Caco-2 (cell line): ENCODE results near the gene SBF2. TPM values are rescaled to one million over a fixed set of nuclear protein-coding genes. Genes with fewer than 3 reads are reported as not detected.
"Not testable (repeated sequence)": the region's sequence is repeated elsewhere in the genome, so short reads cannot be mapped to it uniquely, and the experiment has no call there.

ENCODE experiments used
- BruUV-seq: library from RNA; stranded (reverse); fragments of 400-500 nt; replicated peaks from 2 replicates; lab custom pipeline; 2021; lab: Mats Ljungman, UMichigan
- CTCF ChIA-PET: fragments of 300-600 bp; sonication (Branson Sonifier 250); formaldehyde crosslinking; loops from one replicate; lab custom pipeline; 2022; ENCODE audit warnings: antibody characterized with exemption; lab: Charles Lee
- POLR2A ChIA-PET: fragments of 300-600 bp; sonication (Branson Sonifier 250); formaldehyde crosslinking; loops from one replicate; lab custom pipeline; 2022; ENCODE audit warnings: antibody characterized with exemption; lab: Charles Lee
- DNase-seq, 2 experiments: peaks; one replicate each; pipeline versions ENCODE4 v3.0.0 to v3.0.0-alpha.2; 2020 to 2022
- H3K27me3 ChIP-seq: replicated peaks from 2 replicates; pipeline ENCODE4 v1.6.0; 2011; ENCODE audit warnings: low read length; ENCODE audit not compliant: control insufficient read depth, insufficient read depth
- H3K36me3 ChIP-seq: 2 replicates; pipeline ENCODE4 v1.5.1; 2011; ENCODE audit warnings: low read length; ENCODE audit not compliant: control insufficient read depth, insufficient read depth
- H3K4me1 ChIP-seq: fragments of 250-450 bp; sonication (Bioruptor Pico); 2 replicates; pipeline ENCODE4 v1.5.1; 2020; ENCODE audit warnings: mild to moderate bottlenecking
- H3K4me3 ChIP-seq: 2 replicates; pipeline ENCODE4 v1.5.1; 2011; ENCODE audit warnings: low read depth, mild to moderate bottlenecking, control low read depth, low read length
- H3K9me3 ChIP-seq: fragments of 250-450 bp; sonication (Bioruptor Pico); 2 replicates; pipeline ENCODE4 v1.5.1; 2020; ENCODE audit warnings: mild to moderate bottlenecking, moderate library complexity
- H3K27ac Mint-ChIP-seq: one replicate; pipeline ENCODE4 v1.8.0; 2022; ENCODE audit warnings: mixed read lengths; ENCODE audit not compliant: unreplicated experiment
- H3K27me3 Mint-ChIP-seq: one replicate; pipeline ENCODE4 v1.8.0; 2022; ENCODE audit warnings: mixed read lengths; ENCODE audit not compliant: insufficient read depth, unreplicated experiment
- H3K36me3 Mint-ChIP-seq: one replicate; pipeline ENCODE4 v1.8.0; 2022; ENCODE audit warnings: mild to moderate bottlenecking, mixed read lengths; ENCODE audit not compliant: insufficient read depth, unreplicated experiment
- H3K4me1 Mint-ChIP-seq: one replicate; pipeline ENCODE4 v1.8.0; 2022; ENCODE audit warnings: low read depth, mixed read lengths; ENCODE audit not compliant: unreplicated experiment
- H3K4me3 Mint-ChIP-seq: one replicate; pipeline ENCODE4 v1.8.0; 2022; ENCODE audit warnings: mild to moderate bottlenecking, moderate library complexity, mixed read lengths; ENCODE audit not compliant: unreplicated experiment
- H3K9me3 Mint-ChIP-seq: one replicate; pipeline ENCODE4 v1.8.0; 2022; ENCODE audit warnings: mixed read lengths; ENCODE audit not compliant: unreplicated experiment
- intact Hi-C: fragments of 100-400 bp; cut with micrococcal nuclease; formaldehyde crosslinking; loops from one replicate; pipeline ENCODE4 v1.10.0; 2022; ENCODE audit not compliant: unreplicated experiment
- total RNA-seq: library from RNA; stranded (reverse); gene quantifications from 2 replicates; pipeline ENCODE4 v1.2.3, GENCODE V29; 2022
- TF ChIP-seq, protein P1 (sequence below), 2 experiments: fragments of 200-600 bp in 1 of 2; IDR thresholded peaks; 1 replicate in 1 of 2; 2 replicates in 1 of 2; pipeline versions ENCODE4 v1.5.1 to v1.8.0; 2011 to 2022; ENCODE audit warnings: antibody characterized with exemption in 1 of 2, control low read depth in 1 of 2, inconsistent platforms in 1 of 2, low read depth in 1 of 2, low read length in 1 of 2, mild to moderate bottlenecking in 1 of 2, moderate library complexity in 1 of 2; ENCODE audit not compliant: insufficient read depth in 1 of 2, severe bottlenecking in 1 of 2, unreplicated experiment in 1 of 2

The SBF2 gene
- total RNA-seq, 1 experiment from 2014 or later = 72.2 TPM

- ChIA-PET POLR2A (no interaction called here), CTCF (no interaction called here)
- Mint-ChIP-seq H3K4me1 (no peaks in the 10 kb centered on the region), H3K9me3 (no peaks in the 10 kb centered on the region), H3K36me3 (no peaks in the 10 kb centered on the region), H3K27ac (no peak overlapping the region), H3K27me3 (no peaks in the 10 kb centered on the region), H3K4me3 (no peak overlapping the region)
- no TSS peak for BruUV-seq
- intact Hi-C loops = no loop called here
- Histone ChIP-seq H3K4me1 (peaks cover 2% of the 10 kb centered on the region), H3K27me3 (no peaks in the 10 kb centered on the region), H3K4me3 (no peak overlapping the region), H3K36me3 (no peaks in the 10 kb centered on the region), H3K9me3 (0 out of 2 replicates have a peak, but pooled peaks cover 4% of the 10 kb centered on the region)
- TF ChIP-seq, protein P1, sequence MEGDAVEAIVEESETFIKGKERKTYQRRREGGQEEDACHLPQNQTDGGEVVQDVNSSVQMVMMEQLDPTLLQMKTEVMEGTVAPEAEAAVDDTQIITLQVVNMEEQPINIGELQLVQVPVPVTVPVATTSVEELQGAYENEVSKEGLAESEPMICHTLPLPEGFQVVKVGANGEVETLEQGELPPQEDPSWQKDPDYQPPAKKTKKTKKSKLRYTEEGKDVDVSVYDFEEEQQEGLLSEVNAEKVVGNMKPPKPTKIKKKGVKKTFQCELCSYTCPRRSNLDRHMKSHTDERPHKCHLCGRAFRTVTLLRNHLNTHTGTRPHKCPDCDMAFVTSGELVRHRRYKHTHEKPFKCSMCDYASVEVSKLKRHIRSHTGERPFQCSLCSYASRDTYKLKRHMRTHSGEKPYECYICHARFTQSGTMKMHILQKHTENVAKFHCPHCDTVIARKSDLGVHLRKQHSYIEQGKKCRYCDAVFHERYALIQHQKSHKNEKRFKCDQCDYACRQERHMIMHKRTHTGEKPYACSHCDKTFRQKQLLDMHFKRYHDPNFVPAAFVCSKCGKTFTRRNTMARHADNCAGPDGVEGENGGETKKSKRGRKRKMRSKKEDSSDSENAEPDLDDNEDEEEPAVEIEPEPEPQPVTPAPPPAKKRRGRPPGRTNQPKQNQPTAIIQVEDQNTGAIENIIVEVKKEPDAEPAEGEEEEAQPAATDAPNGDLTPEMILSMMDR (IDR thresholded peaks at IDR 0.05; ENCODE audit: insufficient read depth in 1 of 2, low read depth in 1 of 2, low read length in 1 of 2, severe bottlenecking in 1 of 2, unreplicated experiment in 1 of 2) = no peak
- DNase-seq = no peak
These were observed 201.6 kb downstream of the SBF2 start for GRCh38 chr11:10092426-10092825.

DNA sequence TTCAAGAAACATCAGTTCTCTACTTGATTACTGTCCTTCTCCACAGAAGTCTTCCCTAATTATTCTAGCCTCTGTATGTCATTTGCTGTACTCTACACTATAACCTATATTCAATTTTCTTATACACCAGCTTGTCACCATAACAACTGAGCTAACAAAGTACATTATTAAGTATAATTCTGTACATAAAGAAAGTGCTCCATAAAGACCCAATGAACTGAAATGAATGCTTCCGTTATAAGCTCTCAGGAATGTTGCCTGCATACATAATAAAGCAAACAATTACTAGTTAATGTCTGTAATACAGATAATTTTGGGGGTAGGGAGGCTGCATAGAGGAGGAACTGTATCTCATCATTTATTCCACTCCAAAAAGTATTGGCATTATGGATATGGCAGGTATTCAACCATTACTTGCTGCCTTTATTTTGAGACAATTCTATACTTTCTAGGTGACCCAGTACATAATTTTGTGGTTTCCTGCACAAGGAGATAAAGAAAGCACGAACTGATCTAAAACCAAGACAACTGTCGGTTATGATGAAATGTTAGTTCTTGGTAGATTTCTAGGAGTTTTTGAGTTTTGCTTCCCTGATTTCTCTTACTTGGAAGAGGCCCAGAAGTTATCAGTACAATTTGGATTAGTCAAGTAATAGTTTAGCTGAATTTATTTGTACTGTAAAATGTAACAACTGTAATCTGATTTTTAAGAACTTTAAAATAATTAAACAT, 202.5 kb downstream of the SBF2 start:
- no peak for DNase-seq
- ChIA-PET CTCF (no interaction called here), POLR2A (no interaction called here)
- no peaks in the 10 kb centered on the region for H3K36me3 ChIP-seq
- no peaks in the 10 kb centered on the region for H3K36me3 Mint-ChIP-seq
- H3K4me3 Mint-ChIP-seq = no peak overlapping the region
- H3K27me3 Mint-ChIP-seq = no peaks in the 10 kb centered on the region
- H3K9me3 ChIP-seq = 0 out of 2 replicates have a peak, but pooled peaks cover 4% of the 10 kb centered on the region
- H3K9me3 Mint-ChIP-seq = no peaks in the 10 kb centered on the region
- peaks cover 9% of the 10 kb centered on the region for H3K4me1 Mint-ChIP-seq
- intact Hi-C loops = no loop called here
- BruUV-seq = no TSS peak
- H3K27ac Mint-ChIP-seq = no peak overlapping the region
- peaks cover 6% of the 10 kb centered on the region for H3K4me1 ChIP-seq
- no peaks in the 10 kb centered on the region for H3K27me3 ChIP-seq
- no peak overlapping the region for H3K4me3 ChIP-seq
- TF ChIP-seq, protein P1 (IDR thresholded peaks at IDR 0.05; ENCODE audit: insufficient read depth in 1 of 2, low read depth in 1 of 2, low read length in 1 of 2, severe bottlenecking in 1 of 2, unreplicated experiment in 1 of 2) = no peak

- H3K36me3 ChIP-seq, intact Hi-C loops, DNase-seq, CTCF ChIA-PET, H3K27me3 Mint-ChIP-seq, H3K9me3 ChIP-seq, H3K36me3 Mint-ChIP-seq, H3K27ac Mint-ChIP-seq, H3K9me3 Mint-ChIP-seq, H3K4me3 Mint-ChIP-seq, BruUV-seq, H3K27me3 ChIP-seq, H3K4me1 ChIP-seq, POLR2A ChIA-PET, H3K4me3 ChIP-seq: not testable (repeated sequence)
- H3K4me1 Mint-ChIP-seq = peaks cover 14% of the 10 kb centered on the region
These were observed 206.1 kb downstream of the SBF2 start for GRCh38 chr11:10087923-10088225.
